ENCODE data around the gene NBPF4.

Gene NBPF4

GRCh38 chr1:108179018-108179417 is 64.9 kb downstream of the NBPF4 start:
- no peaks in the 10 kb centered on the region for H3K36me3 ChIP-seq
- DNase-seq: no peak
- no peak overlapping the region for H3K4me3 ChIP-seq (ENCODE audit: low read depth, low read length)
- no peaks in the 10 kb centered on the region for H3K9me3 ChIP-seq
- no peaks in the 10 kb centered on the region for H3K27me3 ChIP-seq
- no peak for TF ChIP-seq CTCF (IDR thresholded peaks at IDR 0.05; ENCODE audit: low read depth, low read length)
- no peaks in the 10 kb centered on the region for H3K4me1 ChIP-seq
